ENCODE data around the gene BBLN.
"Not testable (repeated sequence)": the region's sequence is repeated elsewhere in the genome, so short reads cannot be mapped to it uniquely, and the experiment has no call there.

GRCh38 chr9:128111726-128112125, 48.3 kb upstream of the BBLN start:
- TF ChIP-seq, protein P1, sequence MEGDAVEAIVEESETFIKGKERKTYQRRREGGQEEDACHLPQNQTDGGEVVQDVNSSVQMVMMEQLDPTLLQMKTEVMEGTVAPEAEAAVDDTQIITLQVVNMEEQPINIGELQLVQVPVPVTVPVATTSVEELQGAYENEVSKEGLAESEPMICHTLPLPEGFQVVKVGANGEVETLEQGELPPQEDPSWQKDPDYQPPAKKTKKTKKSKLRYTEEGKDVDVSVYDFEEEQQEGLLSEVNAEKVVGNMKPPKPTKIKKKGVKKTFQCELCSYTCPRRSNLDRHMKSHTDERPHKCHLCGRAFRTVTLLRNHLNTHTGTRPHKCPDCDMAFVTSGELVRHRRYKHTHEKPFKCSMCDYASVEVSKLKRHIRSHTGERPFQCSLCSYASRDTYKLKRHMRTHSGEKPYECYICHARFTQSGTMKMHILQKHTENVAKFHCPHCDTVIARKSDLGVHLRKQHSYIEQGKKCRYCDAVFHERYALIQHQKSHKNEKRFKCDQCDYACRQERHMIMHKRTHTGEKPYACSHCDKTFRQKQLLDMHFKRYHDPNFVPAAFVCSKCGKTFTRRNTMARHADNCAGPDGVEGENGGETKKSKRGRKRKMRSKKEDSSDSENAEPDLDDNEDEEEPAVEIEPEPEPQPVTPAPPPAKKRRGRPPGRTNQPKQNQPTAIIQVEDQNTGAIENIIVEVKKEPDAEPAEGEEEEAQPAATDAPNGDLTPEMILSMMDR (IDR thresholded peaks at IDR 0.05; ENCODE audit: poor library complexity, severe bottlenecking): not testable (repeated sequence)
- TF ChIP-seq EZH2 (IDR thresholded peaks at IDR 0.05; ENCODE audit: borderline replicate concordance, insufficient read depth, low read length, poor library complexity, severe bottlenecking); POLR2AphosphoS5 (IDR thresholded peaks at IDR 0.05); RAD21 (conservative IDR thresholded peaks at IDR 0.05); EP300 (conservative IDR thresholded peaks at IDR 0.05; ENCODE audit: poor library complexity, severe bottlenecking): not testable (repeated sequence)

All from neural cell (in vitro differentiated cells).